Right lobe of liver (tissue), 6 donors: ENCODE results near the gene LRFN5. TPM values are rescaled to one million over a fixed set of nuclear protein-coding genes. Genes with fewer than 3 reads are reported as not detected.

Experiments used
- ATAC-seq, 4 donors: fragments of 200-7000 bp; cut with Tn5 transposase; one replicate each; pipeline ENCODE4 v1.9.1; 2020; ENCODE audit warnings: mild to moderate bottlenecking in 4 of 4, moderate library complexity in 4 of 4
- DNase-seq, 3 donors: peaks; one replicate each; pipeline ENCODE4 v3.0.0-alpha.2; 2020
- H3K27ac ChIP-seq, 3 donors: fragments of 200-600 bp; one replicate each; pipeline ENCODE4 v1.8.0; 2022
- H3K27me3 ChIP-seq, 2 donors: fragments of 200-600 bp; one replicate each; pipeline ENCODE4 v1.8.0; 2022
- H3K36me3 ChIP-seq, 4 donors: fragments of 200-600 bp; sonication (generic) in 1 of 4; one replicate each; pipeline versions ENCODE4 v1.5.1 to v1.8.0; 2017 to 2022; ENCODE audit warnings: control low read depth in 1 of 4
- H3K4me1 ChIP-seq, 4 donors: fragments of 200-600 bp; sonication (generic) in 1 of 4; one replicate each; pipeline versions ENCODE4 v1.5.1 to v1.8.0; 2017 to 2022; ENCODE audit warnings: control low read depth in 1 of 4
- H3K4me3 ChIP-seq, 3 donors: fragments of 200-600 bp; one replicate each; pipeline ENCODE4 v1.8.0; 2022
- H3K9me3 ChIP-seq, 4 donors: fragments of 200-600 bp; sonication (generic) in 1 of 4; one replicate each; pipeline versions ENCODE4 v1.5.1 to v1.8.0; 2017 to 2022; ENCODE audit warnings: control low read depth in 1 of 4
- POLR2A ChIP-seq: fragments of 450-650 bp; IDR thresholded peaks from one replicate; pipeline ENCODE4 v1.6.1; 2017; ENCODE audit warnings: antibody characterized with exemption, mild to moderate bottlenecking
- WGBS: methylation state at CpG from one replicate; pipeline ENCODE4 v1.1.6; 2018; ENCODE audit warnings: low coverage, low lambda C conversion rate; ENCODE audit not compliant: insufficient coverage; ENCODE audit errors: missing lambda C conversion rate; 5-methylcytosine and 5-hydroxymethylcytosine counted together
- intact Hi-C, 2 donors: fragments of 100-400 bp; cut with DNase I; formaldehyde crosslinking; loops; one replicate each; pipeline versions ENCODE4 v1.11.2 to v1.14.1; 2022
- total RNA-seq, 6 experiments: library from RNA; depleted of rRNA in 2 of 6; stranded (reverse); fragments of >200 nt in 2 of 6; fragmentation: NEBNext Ultra II Directional in 3 of 6; extraction: Animal tissue kit (Norgen Biotek cat#: 25700) in 3 of 6; gene quantifications; one replicate each; pipeline versions ENCODE4 v1.1.0 to v1.2.4, GENCODE V29; 2016 to 2023
- TF ChIP-seq, protein P1 (sequence below), 4 donors: fragments of 200-600 bp in 3 of 4; fragments of 450-650 bp in 1 of 4; IDR thresholded peaks; one replicate each; pipeline versions ENCODE4 v1.5.1 to v1.8.0; 2016 to 2022; ENCODE audit warnings: antibody characterized with exemption in 4 of 4, mild to moderate bottlenecking in 2 of 4
- donor health status: DM: no; HTN: yes; CAD: no.
- donor health status: DM: no; HTN: no; CAD: no.
- donor health status: DM: no; HTN: no; CAD: no.
- donor health status: DM: no; HTN: yes; CAD: no.
- donor health status: DM: no; HTN: yes; CAD: no.

LRFN5 gene
- total RNA-seq, 6 experiments from 2014 or later = not detected

GRCh38 chr14:41644606-41645005 is 37.9 kb downstream of the LRFN5 start:
- no peak for ATAC-seq
- Histone ChIP-seq H3K9me3 (no peaks in the 10 kb centered on the region), H3K27ac (no peak overlapping the region), H3K4me3 (no peak overlapping the region), H3K4me1 (no peaks in the 10 kb centered on the region), H3K27me3 (no peaks in the 10 kb centered on the region), H3K36me3 (no peaks in the 10 kb centered on the region)
- WGBS = 55% methylated on average over 1 of the region's 1 CpG
- TF ChIP-seq, protein P1, sequence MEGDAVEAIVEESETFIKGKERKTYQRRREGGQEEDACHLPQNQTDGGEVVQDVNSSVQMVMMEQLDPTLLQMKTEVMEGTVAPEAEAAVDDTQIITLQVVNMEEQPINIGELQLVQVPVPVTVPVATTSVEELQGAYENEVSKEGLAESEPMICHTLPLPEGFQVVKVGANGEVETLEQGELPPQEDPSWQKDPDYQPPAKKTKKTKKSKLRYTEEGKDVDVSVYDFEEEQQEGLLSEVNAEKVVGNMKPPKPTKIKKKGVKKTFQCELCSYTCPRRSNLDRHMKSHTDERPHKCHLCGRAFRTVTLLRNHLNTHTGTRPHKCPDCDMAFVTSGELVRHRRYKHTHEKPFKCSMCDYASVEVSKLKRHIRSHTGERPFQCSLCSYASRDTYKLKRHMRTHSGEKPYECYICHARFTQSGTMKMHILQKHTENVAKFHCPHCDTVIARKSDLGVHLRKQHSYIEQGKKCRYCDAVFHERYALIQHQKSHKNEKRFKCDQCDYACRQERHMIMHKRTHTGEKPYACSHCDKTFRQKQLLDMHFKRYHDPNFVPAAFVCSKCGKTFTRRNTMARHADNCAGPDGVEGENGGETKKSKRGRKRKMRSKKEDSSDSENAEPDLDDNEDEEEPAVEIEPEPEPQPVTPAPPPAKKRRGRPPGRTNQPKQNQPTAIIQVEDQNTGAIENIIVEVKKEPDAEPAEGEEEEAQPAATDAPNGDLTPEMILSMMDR (IDR thresholded peaks at IDR 0.05) = no peak
- no peak for TF ChIP-seq POLR2A
- DNase-seq = no peak
- intact Hi-C loops = no loop called here

DNA sequence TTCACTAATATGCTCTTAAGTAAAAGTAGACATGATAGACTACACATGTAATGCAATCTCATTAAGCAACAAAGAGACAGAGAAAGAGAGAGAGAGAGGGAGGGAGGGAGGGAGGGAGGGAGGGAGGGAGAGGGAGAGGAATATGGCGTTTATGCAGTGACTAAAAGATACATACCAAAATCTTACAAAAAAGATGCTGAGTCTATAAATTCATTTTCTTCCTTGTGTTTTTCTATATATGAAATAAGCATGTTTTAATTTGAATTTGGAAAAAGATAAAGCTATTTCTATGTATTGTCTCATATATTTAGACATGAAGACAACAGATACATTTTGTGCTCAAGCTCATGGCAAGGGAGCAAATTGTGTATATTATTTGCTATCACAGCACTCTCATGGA is 44.1 kb downstream of the LRFN5 start:
- no peak for ATAC-seq
- intact Hi-C loops = no loop called here
- no peak for DNase-seq
- H3K27ac ChIP-seq = no peak overlapping the region
- no peaks in the 10 kb centered on the region for H3K27me3 ChIP-seq
- H3K4me3 ChIP-seq = no peak overlapping the region
- no peak for TF ChIP-seq POLR2A
- TF ChIP-seq, protein P1 (IDR thresholded peaks at IDR 0.05) = no peak
- 53% methylated on average over 1 of the region's 1 CpG for WGBS
- no peaks in the 10 kb centered on the region for H3K4me1 ChIP-seq
- no peaks in the 10 kb centered on the region for H3K36me3 ChIP-seq
- no peaks in the 10 kb centered on the region for H3K9me3 ChIP-seq

GRCh38 chr14:41654196-41654595 is 47.5 kb downstream of the LRFN5 start:
- TF ChIP-seq, protein P1 (IDR thresholded peaks at IDR 0.05) = no peak
- no peak for TF ChIP-seq POLR2A
- Histone ChIP-seq H3K4me3 (no peak overlapping the region), H3K36me3 (no peaks in the 10 kb centered on the region), H3K4me1 (no peaks in the 10 kb centered on the region), H3K9me3 (no peaks in the 10 kb centered on the region), H3K27me3 (no peaks in the 10 kb centered on the region), H3K27ac (no peak overlapping the region)
- WGBS = 8% methylated on average over 1 of the region's 1 CpG
- no peak for ATAC-seq
- DNase-seq = no peak
- intact Hi-C loops = no loop called here

GRCh38 chr14:41662780-41663472 is 56.2 kb downstream of the LRFN5 start:
- no peaks in the 10 kb centered on the region for H3K36me3 ChIP-seq

More at GRCh38 chr14:41662780-41663472, 56.2 kb downstream of the LRFN5 start:
- Histone ChIP-seq H3K27me3 (no peaks in the 10 kb centered on the region), H3K9me3 (no peaks in the 10 kb centered on the region), H3K4me1 (no peaks in the 10 kb centered on the region), H3K4me3 (no peak overlapping the region), H3K27ac (no peak overlapping the region)
- intact Hi-C loops = no loop called here
- ATAC-seq = no peak
- no peak for DNase-seq
- no peak for TF ChIP-seq POLR2A
- TF ChIP-seq, protein P1 (IDR thresholded peaks at IDR 0.05) = no peak
- 20% methylated on average over 3 of the region's 3 CpGs for WGBS
